ENCODE measurements around the gene UCHL1.

Gene UCHL1

GRCh38 chr4:41280010-41280409, 23.3 kb downstream of the UCHL1 start:
- H3K4me1 ChIP-seq (ENCODE audit: control insufficient read depth, low read length), result no peaks in the 10 kb centered on the region
- no peaks in the 10 kb centered on the region for H3K27me3 ChIP-seq (ENCODE audit: control insufficient read depth, low read length)
- H3K9me2 ChIP-seq (replicated peaks; ENCODE audit: control insufficient read depth, low read length), result no peaks in the 10 kb centered on the region
- no peaks in the 10 kb centered on the region for H3F3A ChIP-seq (ENCODE audit: control insufficient read depth, insufficient read depth)
- TF ChIP-seq, protein P1, sequence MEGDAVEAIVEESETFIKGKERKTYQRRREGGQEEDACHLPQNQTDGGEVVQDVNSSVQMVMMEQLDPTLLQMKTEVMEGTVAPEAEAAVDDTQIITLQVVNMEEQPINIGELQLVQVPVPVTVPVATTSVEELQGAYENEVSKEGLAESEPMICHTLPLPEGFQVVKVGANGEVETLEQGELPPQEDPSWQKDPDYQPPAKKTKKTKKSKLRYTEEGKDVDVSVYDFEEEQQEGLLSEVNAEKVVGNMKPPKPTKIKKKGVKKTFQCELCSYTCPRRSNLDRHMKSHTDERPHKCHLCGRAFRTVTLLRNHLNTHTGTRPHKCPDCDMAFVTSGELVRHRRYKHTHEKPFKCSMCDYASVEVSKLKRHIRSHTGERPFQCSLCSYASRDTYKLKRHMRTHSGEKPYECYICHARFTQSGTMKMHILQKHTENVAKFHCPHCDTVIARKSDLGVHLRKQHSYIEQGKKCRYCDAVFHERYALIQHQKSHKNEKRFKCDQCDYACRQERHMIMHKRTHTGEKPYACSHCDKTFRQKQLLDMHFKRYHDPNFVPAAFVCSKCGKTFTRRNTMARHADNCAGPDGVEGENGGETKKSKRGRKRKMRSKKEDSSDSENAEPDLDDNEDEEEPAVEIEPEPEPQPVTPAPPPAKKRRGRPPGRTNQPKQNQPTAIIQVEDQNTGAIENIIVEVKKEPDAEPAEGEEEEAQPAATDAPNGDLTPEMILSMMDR (IDR thresholded peaks at IDR 0.05; ENCODE audit: low read depth, low read length, poor library complexity, severe bottlenecking), result no peak
- no peak for TF ChIP-seq EZH2phosphoT487 (IDR thresholded peaks at IDR 0.05; ENCODE audit: borderline replicate concordance, low read length)
- no peaks in the 10 kb centered on the region for H3K9me3 ChIP-seq (ENCODE audit: control insufficient read depth, insufficient read depth, low read length)
- H3K4me2 ChIP-seq (ENCODE audit: low read length), result no peak overlapping the region
- H3K79me2 ChIP-seq (ENCODE audit: control insufficient read depth, low read length), result no peaks in the 10 kb centered on the region
- H3K27ac ChIP-seq (ENCODE audit: low read depth, low read length), result no peak overlapping the region
- no peaks in the 10 kb centered on the region for H3K36me3 ChIP-seq (ENCODE audit: control insufficient read depth, low read length)
- no peak overlapping the region for H3K4me3 ChIP-seq (ENCODE audit: low read length)
- H4K20me1 ChIP-seq (ENCODE audit: control insufficient read depth, insufficient read depth, low read depth, low read length), result no peaks in the 10 kb centered on the region

GRCh38 chr4:41281038-41281634, 24.4 kb downstream of the UCHL1 start:
- H3K4me3 ChIP-seq (ENCODE audit: low read length), result no peak overlapping the region
- no peaks in the 10 kb centered on the region for H3K4me1 ChIP-seq (ENCODE audit: control insufficient read depth, low read length)
- no peaks in the 10 kb centered on the region for H3K79me2 ChIP-seq (ENCODE audit: control insufficient read depth, low read length)
- no peaks in the 10 kb centered on the region for H3K27me3 ChIP-seq (ENCODE audit: control insufficient read depth, low read length)
- no peaks in the 10 kb centered on the region for H4K20me1 ChIP-seq (ENCODE audit: control insufficient read depth, insufficient read depth, low read depth, low read length)
- no peak overlapping the region for H3K4me2 ChIP-seq (ENCODE audit: low read length)
- H3K9me2 ChIP-seq (replicated peaks; ENCODE audit: control insufficient read depth, low read length), result no peaks in the 10 kb centered on the region
- TF ChIP-seq, protein P1 (IDR thresholded peaks at IDR 0.05; ENCODE audit: low read depth, low read length, poor library complexity, severe bottlenecking), result peak; percentile 83
- TF ChIP-seq EZH2phosphoT487 (IDR thresholded peaks at IDR 0.05; ENCODE audit: borderline replicate concordance, low read length), result no peak
- no peak overlapping the region for H3K27ac ChIP-seq (ENCODE audit: low read depth, low read length)
- no peaks in the 10 kb centered on the region for H3K36me3 ChIP-seq (ENCODE audit: control insufficient read depth, low read length)
- H3F3A ChIP-seq (ENCODE audit: control insufficient read depth, insufficient read depth), result no peaks in the 10 kb centered on the region
- H3K9me3 ChIP-seq (ENCODE audit: control insufficient read depth, insufficient read depth, low read length), result no peaks in the 10 kb centered on the region

DNA sequence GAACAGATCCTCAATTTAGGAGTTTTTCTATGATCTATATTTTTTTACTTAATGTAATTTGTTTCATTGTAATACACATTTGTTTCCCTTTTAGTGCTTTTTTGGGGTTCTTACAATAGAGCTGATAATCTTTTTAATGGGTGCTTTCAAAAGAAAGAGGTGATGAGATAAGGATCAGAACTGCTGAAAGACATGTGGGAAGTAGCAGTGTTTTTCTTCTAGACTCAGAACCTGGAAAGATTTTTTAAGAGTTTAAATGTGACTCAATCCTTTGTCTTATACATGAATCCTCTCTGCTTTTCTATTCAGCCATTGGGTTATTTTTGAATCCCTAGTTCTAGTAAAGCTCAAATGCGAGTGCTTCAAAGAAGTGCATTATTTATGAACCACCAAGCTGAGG, 25.6 kb downstream of the UCHL1 start:
- TF ChIP-seq, protein P1 (IDR thresholded peaks at IDR 0.05; ENCODE audit: low read depth, low read length, poor library complexity, severe bottlenecking), result no peak
- TF ChIP-seq EZH2phosphoT487 (IDR thresholded peaks at IDR 0.05; ENCODE audit: borderline replicate concordance, low read length), result no peak
- Histone ChIP-seq H3K9me2 (replicated peaks; ENCODE audit: control insufficient read depth, low read length) (no peaks in the 10 kb centered on the region), H3K27ac (ENCODE audit: low read depth, low read length) (no peak overlapping the region), H3K4me2 (ENCODE audit: low read length) (no peak overlapping the region), H3K9me3 (ENCODE audit: control insufficient read depth, insufficient read depth, low read length) (no peaks in the 10 kb centered on the region), H3K79me2 (ENCODE audit: control insufficient read depth, low read length) (no peaks in the 10 kb centered on the region), H3K36me3 (ENCODE audit: control insufficient read depth, low read length) (no peaks in the 10 kb centered on the region), H3K27me3 (ENCODE audit: control insufficient read depth, low read length) (no peaks in the 10 kb centered on the region), H3K4me3 (ENCODE audit: low read length) (no peak overlapping the region), H4K20me1 (ENCODE audit: control insufficient read depth, insufficient read depth, low read depth, low read length) (no peaks in the 10 kb centered on the region), H3K4me1 (ENCODE audit: control insufficient read depth, low read length) (no peaks in the 10 kb centered on the region), H3F3A (ENCODE audit: control insufficient read depth, insufficient read depth) (no peaks in the 10 kb centered on the region)
